Tibial artery (tissue), 4 donors: Measurements from ENCODE around the gene CRIP3.
A peak's percentile ranks its signal among the peaks of the same experiment; 100 is the strongest.

Source experiments
- DNase-seq, 2 donors: peaks; one replicate each; pipeline ENCODE4 v3.0.0-alpha.2; 2019
- H3K27ac ChIP-seq, 2 donors: fragments of 200-600 bp; sonication (generic) in 1 of 2; 1 replicate in 1 of 2; 2 replicates in 1 of 2; pipeline ENCODE4 v1.5.1; 2018 to 2019; ENCODE audit warnings: mild to moderate bottlenecking in 1 of 2
- H3K27me3 ChIP-seq, 2 donors: fragments of 200-600 bp; sonication (generic) in 1 of 2; one replicate each; pipeline versions ENCODE4 v1.5.1 to v1.6.0; 2016 to 2019
- H3K36me3 ChIP-seq, 3 donors: fragments of 200-600 bp; sonication (generic) in 2 of 3; one replicate each; pipeline ENCODE4 v1.5.1; 2016 to 2019; ENCODE audit warnings: mild to moderate bottlenecking in 2 of 3
- H3K4me1 ChIP-seq, 4 donors: fragments of 200-600 bp; sonication (generic) in 2 of 4; 1 replicate in 3 of 4; 2 replicates in 1 of 4; pipeline ENCODE4 v1.5.1; 2016 to 2019
- H3K4me3 ChIP-seq, 2 donors: fragments of 200-600 bp; sonication (generic) in 1 of 2; 1 replicate in 1 of 2; 2 replicates in 1 of 2; pipeline ENCODE4 v1.5.1; 2018 to 2019; ENCODE audit warnings: mild to moderate bottlenecking in 2 of 2
- H3K9me3 ChIP-seq, 3 donors: fragments of 200-600 bp; sonication (generic) in 1 of 3; one replicate each; pipeline ENCODE4 v1.5.1; 2016 to 2019
- intact Hi-C: fragments of 100-400 bp; cut with DNase I; formaldehyde crosslinking; loops from one replicate; pipeline ENCODE4 v1.15.0; 2023; ENCODE audit warnings: low total_unique reads
- TF ChIP-seq, protein P1 (sequence below), 2 experiments: fragments of 200-600 bp in 1 of 2; fragments of 450-650 bp in 1 of 2; IDR thresholded peaks; one replicate each; pipeline ENCODE4 v1.5.1; 2017 to 2019; ENCODE audit warnings: antibody characterized with exemption in 2 of 2, mild to moderate bottlenecking in 1 of 2, moderate library complexity in 1 of 2

CRIP3 gene

DNA sequence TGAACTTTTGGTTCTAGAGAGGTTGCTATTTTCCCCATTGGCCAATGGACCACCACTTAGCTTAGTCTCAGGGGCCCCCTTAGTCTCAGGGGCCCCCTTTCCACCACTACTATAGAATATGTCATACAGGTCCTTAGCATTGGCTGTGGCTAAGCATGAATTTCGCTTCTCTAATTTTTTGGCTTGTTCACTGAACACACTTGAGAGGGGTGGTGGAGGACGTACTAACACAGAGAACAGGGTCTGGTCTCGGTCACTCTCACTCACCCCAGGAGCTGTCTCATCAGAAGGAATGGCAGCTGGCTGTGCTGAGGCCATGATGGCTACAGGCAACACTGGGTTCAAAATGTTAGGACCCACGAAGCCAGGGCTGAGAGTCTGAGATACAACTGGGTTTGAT is 30.5 kb upstream of the CRIP3 start:
- H3K4me3 ChIP-seq = no peak overlapping the region
- H3K27ac ChIP-seq = no peak overlapping the region
- TF ChIP-seq, protein P1, sequence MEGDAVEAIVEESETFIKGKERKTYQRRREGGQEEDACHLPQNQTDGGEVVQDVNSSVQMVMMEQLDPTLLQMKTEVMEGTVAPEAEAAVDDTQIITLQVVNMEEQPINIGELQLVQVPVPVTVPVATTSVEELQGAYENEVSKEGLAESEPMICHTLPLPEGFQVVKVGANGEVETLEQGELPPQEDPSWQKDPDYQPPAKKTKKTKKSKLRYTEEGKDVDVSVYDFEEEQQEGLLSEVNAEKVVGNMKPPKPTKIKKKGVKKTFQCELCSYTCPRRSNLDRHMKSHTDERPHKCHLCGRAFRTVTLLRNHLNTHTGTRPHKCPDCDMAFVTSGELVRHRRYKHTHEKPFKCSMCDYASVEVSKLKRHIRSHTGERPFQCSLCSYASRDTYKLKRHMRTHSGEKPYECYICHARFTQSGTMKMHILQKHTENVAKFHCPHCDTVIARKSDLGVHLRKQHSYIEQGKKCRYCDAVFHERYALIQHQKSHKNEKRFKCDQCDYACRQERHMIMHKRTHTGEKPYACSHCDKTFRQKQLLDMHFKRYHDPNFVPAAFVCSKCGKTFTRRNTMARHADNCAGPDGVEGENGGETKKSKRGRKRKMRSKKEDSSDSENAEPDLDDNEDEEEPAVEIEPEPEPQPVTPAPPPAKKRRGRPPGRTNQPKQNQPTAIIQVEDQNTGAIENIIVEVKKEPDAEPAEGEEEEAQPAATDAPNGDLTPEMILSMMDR (IDR thresholded peaks at IDR 0.05) = no peak
- no peak for DNase-seq
- no peaks in the 10 kb centered on the region for H3K27me3 ChIP-seq
- intact Hi-C loops = no loop called here
- H3K4me1 ChIP-seq = no peaks in the 10 kb centered on the region
- H3K9me3 ChIP-seq = no peaks in the 10 kb centered on the region
- peaks cover 55 to 75% (median 55%) of the 10 kb centered on the region in 3 donors for H3K36me3 ChIP-seq

DNA sequence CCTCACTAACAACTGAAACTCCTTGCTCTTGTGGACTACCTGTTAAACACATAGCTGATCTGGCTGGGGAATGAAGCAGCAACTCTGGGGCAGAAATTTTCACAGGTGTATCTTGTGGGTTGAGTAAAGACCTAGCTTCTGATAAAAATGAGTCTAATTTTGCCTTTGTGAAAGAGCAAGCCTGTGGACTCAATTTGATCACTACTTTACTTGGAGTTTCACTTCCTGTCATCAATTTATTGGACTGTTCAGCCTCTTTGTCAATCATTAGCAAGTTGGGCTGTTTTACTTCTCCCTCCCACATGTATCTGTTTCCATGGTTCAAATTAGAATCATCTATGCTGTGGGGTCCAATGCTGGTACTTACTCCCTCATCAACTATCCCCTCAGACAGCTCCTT is 29.6 kb upstream of the CRIP3 start:
- TF ChIP-seq, protein P1 (IDR thresholded peaks at IDR 0.05) = no peak
- no peak overlapping the region for H3K4me3 ChIP-seq
- intact Hi-C loops = no loop called here
- H3K36me3 ChIP-seq = peaks cover 51 to 71% (median 52%) of the 10 kb centered on the region in 3 donors
- H3K9me3 ChIP-seq = no peaks in the 10 kb centered on the region
- no peak overlapping the region for H3K27ac ChIP-seq
- no peak for DNase-seq
- H3K27me3 ChIP-seq = no peaks in the 10 kb centered on the region
- no peaks in the 10 kb centered on the region for H3K4me1 ChIP-seq

DNA sequence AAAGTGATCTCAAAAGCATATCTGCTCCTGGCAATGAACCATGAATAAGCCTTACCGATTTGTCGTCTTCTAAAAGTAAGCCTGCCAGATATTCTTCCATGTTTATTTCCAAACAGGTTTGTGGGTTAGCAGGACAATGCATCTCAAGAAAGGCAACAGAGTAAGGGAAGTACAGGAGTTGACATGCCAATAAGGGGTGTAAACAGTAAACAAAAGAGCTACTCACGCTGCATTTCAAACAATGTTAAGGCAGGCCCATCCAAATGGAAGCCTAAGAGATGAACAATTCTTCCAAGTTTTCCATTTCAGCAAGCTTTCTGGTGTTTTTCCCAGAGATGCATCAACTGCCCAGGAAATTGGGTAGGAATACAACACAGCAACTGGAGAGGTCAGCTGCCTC is 27.8 kb upstream of the CRIP3 start:
- Histone ChIP-seq H3K4me1 (no peaks in the 10 kb centered on the region), H3K27ac (no peak overlapping the region), H3K27me3 (no peaks in the 10 kb centered on the region), H3K4me3 (no peak overlapping the region), H3K36me3 (peaks cover 33 to 53% (median 34%) of the 10 kb centered on the region in 3 donors), H3K9me3 (no peaks in the 10 kb centered on the region)
- intact Hi-C loops = no loop called here
- DNase-seq = no peak
- TF ChIP-seq, protein P1 (IDR thresholded peaks at IDR 0.05) = no peak

DNA sequence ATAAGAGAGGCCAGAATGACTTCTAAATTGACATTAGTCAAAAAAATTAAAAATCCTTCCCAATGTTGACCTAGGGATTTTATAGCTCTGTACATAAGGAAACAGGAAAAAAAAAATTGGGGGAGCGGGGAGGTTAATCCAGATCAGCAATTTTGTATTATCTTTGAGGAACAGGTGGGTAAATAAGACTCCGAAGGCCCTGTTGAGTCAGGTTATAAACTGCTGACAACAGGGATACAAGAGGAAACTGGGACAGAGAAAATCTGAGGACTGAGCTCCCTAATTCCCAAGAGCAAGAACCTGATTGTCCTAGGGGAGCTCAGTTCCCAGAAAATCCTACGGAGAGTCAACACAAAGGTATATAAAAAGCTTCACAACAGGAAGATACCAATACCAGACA is 26.8 kb upstream of the CRIP3 start:
- Histone ChIP-seq H3K9me3 (no peaks in the 10 kb centered on the region), H3K36me3 (peaks cover 24 to 44% (median 28%) of the 10 kb centered on the region in 3 donors), H3K27ac (no peak overlapping the region), H3K27me3 (no peaks in the 10 kb centered on the region), H3K4me1 (no peaks in the 10 kb centered on the region), H3K4me3 (no peak overlapping the region)
- intact Hi-C loops = loop anchor here (2.0 kb wide), 1 partner anchor 71 kb away; no protein-coding TSS in a partner anchor
- DNase-seq = no peak
- TF ChIP-seq, protein P1 (IDR thresholded peaks at IDR 0.05) = no peak

DNA sequence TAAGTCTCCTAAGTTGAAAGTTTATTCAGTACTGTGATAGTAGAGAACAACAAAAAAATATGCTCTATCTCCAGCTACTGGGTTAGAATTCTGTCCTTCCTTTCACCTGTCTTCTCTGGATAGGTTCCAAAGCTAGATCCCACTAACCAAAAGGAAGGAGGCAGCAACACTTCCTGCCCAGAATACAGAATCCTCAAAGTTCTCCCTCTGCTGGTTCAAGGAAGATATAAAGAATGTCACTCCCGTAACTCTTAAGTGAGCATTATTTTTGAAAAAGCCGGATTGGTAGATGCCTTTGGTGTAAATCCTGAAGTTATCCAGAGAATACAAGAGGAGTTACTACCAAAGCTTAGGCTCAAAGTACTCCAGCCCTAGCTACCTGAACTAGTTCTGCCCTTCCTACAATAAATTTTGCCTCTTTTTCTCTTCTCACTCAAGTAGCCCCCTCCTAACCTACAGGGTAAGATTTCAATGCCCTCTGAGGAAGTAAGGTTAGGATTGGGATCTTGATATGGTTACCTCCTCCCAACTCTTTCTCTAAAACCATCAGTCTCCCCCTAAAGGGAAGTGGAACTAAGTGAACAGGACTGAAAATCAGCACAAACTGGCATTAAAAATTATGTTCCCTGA is 26.0 kb upstream of the CRIP3 start:
- DNase-seq = no peak
- Histone ChIP-seq H3K4me1 (no peaks in the 10 kb centered on the region), H3K27me3 (no peaks in the 10 kb centered on the region), H3K9me3 (no peaks in the 10 kb centered on the region), H3K27ac (no peak overlapping the region), H3K36me3 (peaks cover 15 to 35% (median 19%) of the 10 kb centered on the region in 3 donors), H3K4me3 (no peak overlapping the region)
- TF ChIP-seq, protein P1 (IDR thresholded peaks at IDR 0.05) = peak; percentile 37 to 52
- intact Hi-C loops = loop anchor here (2.0 kb wide), 1 partner anchor 70 kb away; no protein-coding TSS in a partner anchor
